GM19395 (cell line): ENCODE results near the gene ZSWIM7.
"Not testable (repeated sequence)": the region's sequence is repeated elsewhere in the genome, so short reads cannot be mapped to it uniquely, and the experiment has no call there.

Experiments used
- ATAC-seq: cut with Tn5 transposase; IDR thresholded peaks from one replicate; pipeline ENCODE4 v1.9.1; 2021; ENCODE audit warnings: mild to moderate bottlenecking, moderate library complexity; ENCODE audit not compliant: unreplicated experiment

ZSWIM7 gene

DNA sequence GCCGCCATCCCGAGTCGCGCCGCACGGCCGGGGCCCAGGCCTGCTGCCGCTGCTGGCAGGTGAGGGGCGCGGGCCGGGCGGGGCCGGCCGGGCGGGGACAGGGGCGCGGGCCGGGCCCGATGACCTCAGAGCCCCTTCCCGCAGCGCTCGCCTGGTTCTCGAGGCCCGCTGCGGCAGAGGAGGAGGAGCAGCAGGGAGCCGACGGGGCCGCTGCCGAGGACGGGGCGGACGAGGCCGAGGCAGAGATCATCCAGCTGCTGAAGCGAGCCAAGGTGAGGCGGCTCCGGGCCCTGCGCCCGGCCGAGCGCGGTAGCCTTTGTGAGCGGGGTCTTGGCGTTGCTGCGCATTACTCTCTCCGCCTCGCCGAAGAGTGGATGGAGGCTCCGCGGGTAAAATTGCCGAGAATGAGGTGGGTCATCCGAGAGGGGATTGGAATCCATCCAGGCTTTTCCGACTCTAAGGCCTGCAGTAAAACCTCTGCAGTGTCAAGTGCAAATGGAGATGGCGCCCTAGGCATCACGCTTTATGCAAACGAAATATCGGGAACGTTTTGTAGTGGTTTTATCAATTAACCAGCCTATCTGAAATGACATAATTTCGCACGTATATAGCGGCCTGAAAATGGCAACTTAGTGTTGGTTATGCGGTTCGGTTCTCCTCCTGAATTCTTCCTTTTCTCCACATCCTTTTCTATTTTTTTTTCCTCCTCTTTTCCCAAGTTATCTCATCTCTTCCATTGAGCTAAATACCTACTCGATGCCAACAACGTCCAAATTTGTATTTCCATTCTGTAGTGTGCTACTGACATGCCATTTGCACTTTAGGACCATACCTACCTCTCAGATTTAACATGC, 697 bp upstream of the ZSWIM7 start:
- peak; percentile 47 for ATAC-seq

DNA sequence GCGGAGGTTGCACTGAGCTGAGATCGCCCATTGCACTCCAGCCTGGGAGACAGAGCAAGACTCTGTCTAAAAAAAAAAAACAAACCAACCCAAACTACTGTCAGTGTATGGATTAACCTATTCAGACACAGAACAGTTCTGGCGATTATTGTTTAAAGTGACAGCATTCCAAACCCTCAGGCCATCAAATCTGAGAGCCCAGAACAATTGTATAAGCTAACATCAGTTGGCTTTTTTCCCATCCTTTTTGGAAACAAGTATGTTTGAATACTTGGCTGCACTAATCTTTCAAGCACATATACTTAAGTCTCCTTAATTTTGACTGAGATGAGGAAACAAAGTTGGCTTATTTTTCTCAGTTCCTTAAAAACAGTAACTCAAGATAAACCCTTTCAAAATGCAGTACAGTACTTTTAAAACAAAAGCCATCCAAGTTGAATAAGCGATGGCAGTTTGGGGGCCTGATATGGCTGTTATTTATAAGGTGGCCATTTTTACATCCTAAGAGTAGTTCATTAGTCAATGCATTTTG, 1.4 kb downstream of the ZSWIM7 start:
- ATAC-seq, result no peak

DNA sequence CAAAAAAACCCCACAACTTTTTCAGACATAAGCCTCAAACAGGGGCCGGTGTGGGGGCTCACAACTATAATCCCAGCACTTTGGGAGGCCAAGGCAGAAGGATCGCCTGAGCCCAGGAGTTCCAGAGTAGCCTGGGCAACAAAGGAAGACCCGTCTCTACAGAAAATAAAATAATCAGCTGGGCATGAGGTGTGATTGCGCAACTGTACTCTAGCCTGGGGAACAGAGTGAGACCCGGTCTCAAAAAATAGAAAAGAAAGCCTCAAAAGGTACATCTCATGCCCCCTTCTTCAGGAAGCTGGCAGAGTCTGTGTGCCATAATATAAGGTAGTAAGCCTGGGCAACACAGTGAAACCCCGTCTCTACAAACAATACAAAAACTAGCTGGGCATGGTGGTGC, 3.2 kb downstream of the ZSWIM7 start:
- no peak for ATAC-seq

DNA sequence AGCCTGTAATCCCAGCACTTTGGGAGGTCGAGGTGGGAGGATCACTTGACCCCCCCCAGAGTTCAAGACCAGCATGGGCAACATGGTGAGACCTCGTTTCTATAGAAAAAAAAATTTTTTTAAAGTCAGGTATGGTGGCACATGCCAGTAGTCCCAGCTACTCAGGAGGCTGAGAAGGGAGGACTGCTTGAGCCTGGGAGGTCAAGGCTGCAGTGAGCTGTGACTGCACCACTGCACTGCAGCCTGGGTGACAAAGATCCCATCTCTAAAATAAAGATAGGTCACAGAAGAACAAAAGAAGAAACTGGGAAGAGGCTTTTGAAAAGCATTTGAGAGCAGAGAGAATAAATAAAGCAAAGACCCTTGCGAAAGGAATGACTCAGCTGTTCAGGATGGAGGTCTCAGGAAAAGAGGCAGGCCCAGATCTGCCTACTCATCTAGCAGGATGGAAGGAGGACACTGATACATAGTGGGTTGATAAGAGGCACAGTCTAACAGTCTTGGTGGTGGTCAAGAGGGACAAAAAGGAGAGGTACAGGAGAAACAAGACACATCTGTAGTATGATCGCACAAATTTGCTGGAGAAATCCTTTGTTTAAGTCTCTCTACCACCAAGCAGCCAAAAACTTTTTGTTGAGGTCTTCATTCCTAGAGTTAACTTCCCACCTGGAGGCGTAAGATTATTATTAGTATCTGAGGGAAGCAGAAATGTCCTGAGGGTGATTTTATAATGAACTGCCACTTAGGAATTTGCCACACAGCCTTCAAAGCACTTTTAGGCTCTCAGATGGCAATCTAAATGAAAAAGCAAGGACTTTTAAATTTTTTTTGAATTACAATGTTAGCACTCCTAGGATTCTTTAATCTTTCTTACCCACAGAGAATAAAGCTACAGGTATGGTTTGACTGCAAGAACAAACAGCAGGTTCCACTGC, 17.6 kb downstream of the ZSWIM7 start:
- ATAC-seq, result no peak

DNA sequence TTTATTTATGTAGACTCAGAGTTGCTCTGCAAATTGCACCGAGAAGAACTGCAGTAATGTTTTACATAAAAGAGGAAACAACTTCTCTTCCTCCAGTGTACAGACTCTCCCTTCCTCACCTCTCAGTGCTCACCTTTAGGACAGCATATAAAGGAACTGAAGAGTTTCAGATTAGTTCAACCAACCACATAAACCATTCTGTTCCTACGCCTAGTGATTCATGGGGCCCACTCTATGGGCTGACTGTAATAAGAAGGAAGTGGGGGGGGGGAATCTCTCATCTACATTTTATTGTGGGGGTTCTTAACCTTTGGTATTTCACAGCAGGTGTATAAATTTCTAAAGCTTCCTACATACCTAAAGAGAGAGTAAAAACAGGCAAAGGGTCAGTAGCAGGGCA, 18.3 kb downstream of the ZSWIM7 start:
- ATAC-seq, result peak; percentile 93

DNA sequence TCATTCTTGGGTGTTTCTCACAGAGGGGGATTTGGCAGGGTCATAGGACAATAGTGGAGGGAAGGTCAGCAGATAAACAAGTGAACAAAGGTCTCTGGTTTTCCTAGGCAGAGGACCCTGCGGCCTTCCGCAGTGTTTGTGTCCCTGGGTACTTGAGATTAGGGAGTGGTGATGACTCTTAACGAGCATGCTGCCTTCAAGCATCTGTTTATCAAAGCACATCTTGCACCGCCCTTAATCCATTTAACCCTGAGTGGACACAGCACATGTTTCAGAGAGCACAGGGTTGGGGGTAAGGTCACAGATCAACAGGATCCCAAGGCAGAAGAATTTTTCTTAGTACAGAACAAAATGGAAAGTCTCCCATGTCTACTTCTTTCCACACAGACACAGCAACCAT, 20.5 kb downstream of the ZSWIM7 start:
- ATAC-seq, result not testable (repeated sequence)

DNA sequence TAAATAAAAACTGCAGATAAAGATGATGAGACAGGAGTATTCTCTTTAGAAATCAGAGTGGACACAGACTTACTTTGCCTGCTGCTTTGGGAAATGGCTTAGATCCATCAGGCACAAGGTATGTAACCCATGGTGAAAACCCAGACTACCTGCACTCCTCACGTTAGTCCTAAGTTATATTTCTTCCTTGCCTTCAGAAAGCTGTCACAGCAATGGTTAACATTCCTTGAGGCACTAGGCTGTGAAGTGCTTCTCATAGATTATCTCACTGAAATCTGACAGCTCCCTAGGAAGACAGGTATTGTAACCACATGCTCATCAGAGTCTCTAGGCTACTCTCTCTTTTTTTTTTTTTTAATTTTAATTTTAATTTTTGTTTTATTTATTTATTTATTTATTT, 20.9 kb downstream of the ZSWIM7 start:
- ATAC-seq, result no peak

DNA sequence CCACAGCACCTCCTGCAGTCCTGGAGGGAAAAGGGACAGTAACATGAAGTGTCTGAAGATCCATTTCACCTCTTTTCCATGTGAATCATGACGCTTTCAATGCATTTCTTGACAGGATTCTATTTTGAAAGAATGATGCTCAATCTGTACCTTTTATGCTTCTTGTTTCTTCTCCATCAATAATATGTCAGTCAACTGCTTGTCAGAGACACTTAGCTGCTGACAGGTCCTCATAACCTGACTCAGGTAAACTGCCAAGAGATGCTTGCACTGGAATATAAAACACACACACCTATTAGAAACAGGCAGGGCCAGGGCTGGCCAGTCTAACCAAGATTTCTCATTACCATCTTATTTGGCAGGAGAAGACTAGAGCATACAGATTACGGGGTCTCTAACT, 21.6 kb downstream of the ZSWIM7 start:
- ATAC-seq, result no peak

DNA sequence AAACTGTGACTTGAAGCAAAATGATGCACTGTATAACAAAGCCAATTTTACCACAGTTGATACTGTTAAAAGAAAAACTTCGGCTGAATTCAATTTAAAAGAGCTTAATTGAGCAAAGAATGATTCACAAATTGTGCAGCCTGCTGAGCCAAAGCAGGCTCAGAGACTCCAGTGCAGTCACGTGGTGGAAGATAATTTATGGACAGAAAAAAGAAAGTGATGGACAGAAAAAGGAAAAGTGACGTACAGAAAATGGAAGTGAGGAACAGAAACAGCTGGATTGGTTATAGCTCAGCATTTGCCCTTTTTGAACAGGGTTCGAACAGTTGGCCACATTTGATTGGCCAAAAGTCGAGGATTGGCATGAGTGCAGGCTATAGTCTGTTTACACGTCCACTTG, 25.7 kb downstream of the ZSWIM7 start:
- no peak for ATAC-seq

DNA sequence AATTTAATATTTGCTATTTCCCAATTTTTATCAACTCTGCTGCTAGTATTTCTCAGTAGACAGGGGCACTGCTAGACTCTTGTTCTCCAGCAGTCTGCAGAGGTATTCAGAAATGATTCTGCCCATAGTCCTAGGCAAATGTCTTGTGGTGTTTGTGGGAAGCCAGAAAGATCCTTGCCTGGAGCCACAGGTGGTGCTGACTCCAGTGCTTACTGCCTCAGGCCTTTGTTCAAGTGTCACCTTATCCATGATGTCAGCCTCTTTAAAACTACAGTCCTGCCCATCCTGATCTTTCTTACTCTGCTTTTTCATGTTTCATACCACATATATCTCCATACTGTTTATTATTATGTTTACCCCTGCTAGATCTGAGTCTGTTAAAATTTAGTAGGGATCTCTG, 26.5 kb downstream of the ZSWIM7 start:
- no peak for ATAC-seq

DNA sequence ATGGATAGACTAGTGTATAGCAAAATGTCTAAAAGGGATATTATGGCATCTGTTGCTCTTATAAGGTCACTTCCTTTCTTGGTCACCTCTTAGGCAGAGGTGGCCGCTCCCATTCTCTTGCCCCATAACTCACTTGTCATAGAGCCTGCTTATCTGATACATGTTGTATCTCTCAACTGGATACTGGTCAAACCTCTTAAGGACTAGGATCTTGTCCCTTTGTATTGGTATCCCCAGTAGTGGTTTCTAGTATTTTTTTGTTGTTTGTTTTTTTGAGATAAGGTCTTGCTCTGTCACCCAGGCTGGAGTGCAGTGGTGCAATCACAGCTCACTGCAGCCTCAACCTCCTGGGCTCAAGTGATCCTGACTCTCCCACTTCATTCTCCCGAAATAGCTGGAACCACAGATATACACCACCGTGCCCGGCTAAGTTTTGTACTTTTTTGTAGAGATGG, 27.0 kb downstream of the ZSWIM7 start:
- ATAC-seq, result no peak

DNA sequence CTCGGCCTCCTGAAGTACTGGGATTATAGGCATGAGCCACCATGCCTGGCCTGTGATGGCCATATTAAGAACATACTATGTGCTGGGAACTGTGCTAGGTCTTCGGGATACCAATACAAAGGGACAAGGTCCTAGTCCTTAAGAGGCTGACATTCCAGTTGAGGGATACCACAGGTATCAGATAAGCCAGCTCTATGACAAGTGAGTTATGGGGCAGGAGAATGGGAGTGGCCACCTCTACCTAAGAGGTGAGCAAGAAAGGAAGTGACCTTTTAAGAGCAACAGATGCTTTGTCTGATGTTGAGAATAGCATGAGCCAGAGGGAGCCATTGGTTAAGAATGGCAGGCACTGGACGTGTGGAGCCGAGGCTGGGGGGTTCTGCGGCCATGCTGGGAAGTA, 27.6 kb downstream of the ZSWIM7 start:
- no peak for ATAC-seq

DNA sequence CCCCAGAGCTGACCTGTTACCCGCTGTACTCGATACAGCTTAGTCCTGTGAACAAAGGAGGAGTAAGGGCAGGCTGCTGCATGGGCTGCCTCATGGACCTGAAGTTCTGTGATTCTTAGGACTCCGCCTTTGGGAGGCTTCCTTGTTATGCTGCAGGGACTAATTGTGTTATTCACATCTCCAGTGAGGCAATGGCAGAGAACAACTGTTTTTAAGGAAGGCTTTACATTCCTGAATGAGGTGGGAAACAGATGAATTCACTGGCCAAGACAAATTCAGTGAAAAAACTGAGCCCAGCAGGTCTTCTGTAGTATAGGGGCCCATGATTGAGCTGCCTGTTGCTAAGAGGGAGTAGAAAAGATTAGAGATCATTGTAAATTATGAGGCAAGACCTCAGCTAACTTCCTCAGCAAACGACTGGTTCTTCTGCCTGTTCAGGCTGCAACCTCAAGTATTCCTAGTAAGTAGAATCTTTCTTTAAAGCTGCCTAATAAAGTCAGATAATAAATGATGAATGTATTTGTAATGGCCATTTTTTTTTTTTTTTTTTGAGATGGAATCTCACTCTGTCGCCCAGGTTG, 28.3 kb downstream of the ZSWIM7 start:
- no peak for ATAC-seq

DNA sequence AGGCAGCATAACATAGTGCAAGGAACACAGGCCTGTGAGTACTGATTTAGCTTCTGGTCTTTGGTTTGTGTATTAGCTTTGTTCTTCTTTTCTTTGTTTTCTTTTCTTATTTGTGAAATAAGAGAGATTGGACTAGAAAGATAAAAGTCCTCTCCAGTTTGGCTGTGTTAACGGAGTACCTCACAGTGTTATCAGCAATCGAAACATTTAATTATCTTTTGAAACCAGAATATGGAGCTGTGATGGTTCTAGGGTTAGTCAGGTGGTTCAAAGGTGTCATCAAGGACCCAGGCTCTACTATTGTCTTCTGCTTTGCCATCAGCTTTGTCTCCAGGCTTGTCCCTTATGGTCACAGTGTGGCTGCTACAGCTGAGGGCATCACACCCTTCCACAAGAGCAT, 29.0 kb downstream of the ZSWIM7 start:
- ATAC-seq, result no peak

DNA sequence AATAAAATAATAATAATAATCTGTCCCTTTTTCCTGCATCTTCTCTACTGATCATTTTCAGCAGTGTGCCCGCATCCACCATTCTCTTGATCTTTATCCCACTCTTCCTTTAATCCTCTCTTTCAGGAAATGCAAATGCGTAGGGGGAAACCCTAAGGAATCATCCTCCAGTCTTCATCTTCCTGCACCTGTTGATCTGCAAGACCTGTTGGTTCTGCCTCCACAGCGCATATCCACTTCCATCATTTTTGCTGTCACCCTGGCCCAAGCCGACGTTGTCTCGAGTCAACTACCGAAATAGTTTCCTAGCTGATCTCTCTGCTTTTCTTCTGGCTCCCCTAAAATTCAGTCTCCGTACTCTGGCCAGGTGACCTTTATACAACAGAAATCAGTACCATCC, 30.0 kb downstream of the ZSWIM7 start:
- no peak for ATAC-seq

DNA sequence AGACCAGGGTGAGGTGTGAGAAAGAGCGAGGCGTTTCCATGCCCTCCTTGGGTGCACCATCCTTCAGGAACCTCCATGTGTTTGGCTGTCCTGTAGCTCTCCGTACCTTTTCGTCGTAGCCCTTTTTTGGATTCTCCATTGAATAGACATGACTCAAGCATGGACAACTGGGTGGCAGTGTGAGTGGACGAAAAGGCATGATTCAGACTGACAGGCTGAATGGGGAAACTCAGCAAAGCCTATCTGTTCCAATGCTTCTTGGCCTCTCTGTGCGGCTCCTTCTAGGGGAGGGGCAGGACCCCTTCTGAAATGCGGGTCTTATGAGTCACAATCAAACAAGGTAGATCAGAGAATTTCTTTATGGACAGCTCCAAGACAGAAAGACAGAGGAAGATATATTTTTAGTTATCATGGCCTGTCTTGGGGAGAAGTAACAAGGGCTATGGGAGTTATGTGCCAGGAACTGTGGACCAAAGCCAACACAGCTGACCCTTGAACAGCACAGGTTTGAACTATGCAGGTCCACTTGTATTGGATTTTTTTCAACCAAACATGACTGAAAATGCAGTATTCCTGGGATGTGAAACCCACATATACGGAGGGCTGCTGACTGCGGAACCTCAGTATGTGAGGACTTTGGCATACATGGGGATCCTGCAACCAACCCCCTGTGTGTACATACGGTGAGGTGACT, 31.7 kb downstream of the ZSWIM7 start:
- ATAC-seq, result no peak

DNA sequence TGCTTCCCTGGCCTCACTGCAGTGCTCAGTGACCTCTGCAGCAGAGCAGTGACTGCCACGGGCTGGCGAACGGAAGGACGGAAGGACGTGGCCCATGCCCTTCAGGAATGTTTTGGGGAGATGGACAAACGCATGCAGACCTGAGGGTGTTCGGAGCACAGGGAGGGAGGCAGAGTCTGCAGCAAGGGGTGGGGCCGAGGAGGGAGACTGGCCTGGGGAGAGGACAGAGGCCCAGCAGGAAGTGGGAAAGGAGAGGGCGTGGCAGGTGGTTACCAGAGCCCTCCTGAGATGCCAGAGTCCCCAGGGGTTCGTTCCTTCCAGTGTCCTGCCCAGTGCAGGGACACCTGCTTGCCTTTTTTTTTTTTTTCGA, 32.6 kb downstream of the ZSWIM7 start:
- no peak for ATAC-seq

DNA sequence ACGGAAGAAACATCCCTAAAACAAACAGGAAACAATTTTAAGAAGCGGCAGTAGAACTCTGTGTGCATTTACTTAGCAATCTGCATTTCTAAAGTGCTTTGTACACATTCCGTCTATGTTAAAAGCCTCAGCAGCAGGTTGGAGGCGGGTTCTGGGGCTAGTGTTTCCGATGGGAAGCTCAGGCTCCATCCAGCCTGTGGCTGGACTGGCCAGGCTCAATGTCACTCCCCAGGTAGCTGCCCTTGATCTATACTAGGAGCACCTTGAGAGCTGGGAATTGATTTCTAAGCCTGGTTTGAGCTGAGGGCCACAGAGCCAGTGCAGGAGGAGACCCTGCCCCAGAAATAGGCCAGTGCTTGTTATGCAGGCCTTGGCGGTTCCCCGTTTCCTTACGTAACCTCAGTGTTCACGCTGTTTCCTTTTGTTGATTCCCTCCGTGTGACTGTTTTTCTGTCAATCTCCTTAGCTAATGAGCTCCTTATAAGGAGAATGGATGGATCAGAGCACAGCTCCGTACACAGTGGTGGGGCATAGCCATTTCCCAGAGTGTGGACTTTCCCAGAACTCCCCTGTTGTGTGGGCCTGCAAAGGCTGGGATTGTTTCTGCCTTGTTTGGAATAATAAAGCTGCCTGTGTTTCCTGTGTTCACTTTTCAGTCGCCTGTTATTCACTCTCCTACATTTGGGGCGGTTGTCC, 33.2 kb downstream of the ZSWIM7 start:
- ATAC-seq, result no peak

DNA sequence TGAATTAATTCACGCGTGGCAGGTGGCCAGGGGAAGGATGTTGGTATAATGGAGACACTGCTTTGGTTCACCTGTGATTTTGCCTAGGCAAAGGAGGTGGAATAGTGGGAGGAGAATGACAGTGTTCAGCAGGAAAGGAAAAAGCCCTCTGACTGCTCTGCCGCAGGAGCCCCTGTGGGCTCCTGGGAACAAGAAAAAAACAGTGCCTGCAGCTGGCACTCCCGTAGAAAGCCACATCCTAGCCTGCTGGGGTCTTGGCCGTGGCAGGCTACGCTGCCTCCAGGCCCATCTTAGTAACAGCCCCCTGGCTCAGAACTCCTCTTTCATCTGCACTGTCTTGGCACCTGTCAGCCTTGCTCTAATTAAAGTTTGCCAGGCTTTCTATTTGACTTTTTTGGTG, 34.0 kb downstream of the ZSWIM7 start:
- no peak for ATAC-seq

DNA sequence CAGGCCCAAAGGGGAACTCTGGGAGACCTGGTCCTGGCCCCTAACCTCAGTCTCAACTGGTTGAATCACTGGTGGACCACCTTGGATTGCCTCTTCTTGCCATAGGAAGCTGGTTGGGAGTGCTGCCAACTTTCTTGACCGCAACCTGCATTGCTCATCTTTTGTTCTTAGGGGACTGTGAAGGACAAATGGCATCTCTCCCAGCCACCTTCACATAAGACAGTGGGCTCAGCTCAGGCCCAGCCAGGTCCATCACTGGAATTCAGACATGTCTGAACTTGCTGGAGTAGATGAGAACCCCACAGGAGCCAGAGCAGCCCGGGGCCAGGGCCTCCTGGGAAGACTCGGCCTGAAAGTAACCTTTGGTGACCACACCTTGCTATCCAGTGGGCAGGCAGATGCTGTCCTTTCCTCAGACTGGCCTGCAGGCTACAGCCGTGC, 35.8 kb downstream of the ZSWIM7 start:
- no peak for ATAC-seq
